HG02588 (cell line): Measurements from ENCODE around the gene RAB4A.
"Not testable (repeated sequence)": the region's sequence is repeated elsewhere in the genome, so short reads cannot be mapped to it uniquely, and the experiment has no call there.

Source experiments
- ATAC-seq: cut with Tn5 transposase; IDR thresholded peaks from one replicate; pipeline ENCODE4 v1.9.1; 2021; ENCODE audit warnings: mild to moderate bottlenecking, moderate library complexity; ENCODE audit not compliant: unreplicated experiment

RAB4A gene

DNA sequence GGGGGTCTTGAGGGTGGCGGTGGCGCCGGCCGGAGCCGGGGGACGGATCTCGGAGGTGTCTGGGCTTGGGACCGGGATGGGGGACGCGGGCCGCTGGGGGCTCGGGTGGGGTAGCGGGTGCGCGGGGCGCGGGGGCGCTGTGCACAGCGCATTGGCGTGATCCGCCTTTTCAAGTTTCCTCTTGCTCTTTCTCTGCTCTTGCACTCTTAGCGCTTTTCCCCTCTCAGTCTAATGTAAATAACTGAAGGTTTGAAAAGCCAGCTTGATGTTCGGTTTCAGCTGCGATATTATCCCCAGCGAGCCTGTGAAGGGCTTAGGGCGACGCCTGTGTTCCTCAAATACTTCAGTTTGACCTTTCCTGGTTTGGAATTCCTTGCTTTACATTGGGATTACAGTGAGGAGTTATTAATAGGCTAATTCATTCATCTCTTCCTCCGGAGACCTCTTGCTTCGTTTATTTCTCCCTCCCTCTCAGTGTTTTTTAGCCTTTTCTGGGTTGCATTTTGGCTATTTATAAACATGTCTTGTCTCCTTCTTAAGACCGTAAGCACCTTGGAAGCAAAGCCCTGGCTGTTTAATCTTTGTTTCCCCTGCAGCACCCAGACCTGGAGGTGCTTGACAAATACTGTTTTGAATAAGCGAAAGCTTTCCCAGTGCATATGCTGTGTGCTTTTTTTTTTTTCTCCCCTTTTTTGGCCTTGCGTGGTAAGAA lies 693 bp downstream of the RAB4A start:
- peak; percentile 51 for ATAC-seq

DNA sequence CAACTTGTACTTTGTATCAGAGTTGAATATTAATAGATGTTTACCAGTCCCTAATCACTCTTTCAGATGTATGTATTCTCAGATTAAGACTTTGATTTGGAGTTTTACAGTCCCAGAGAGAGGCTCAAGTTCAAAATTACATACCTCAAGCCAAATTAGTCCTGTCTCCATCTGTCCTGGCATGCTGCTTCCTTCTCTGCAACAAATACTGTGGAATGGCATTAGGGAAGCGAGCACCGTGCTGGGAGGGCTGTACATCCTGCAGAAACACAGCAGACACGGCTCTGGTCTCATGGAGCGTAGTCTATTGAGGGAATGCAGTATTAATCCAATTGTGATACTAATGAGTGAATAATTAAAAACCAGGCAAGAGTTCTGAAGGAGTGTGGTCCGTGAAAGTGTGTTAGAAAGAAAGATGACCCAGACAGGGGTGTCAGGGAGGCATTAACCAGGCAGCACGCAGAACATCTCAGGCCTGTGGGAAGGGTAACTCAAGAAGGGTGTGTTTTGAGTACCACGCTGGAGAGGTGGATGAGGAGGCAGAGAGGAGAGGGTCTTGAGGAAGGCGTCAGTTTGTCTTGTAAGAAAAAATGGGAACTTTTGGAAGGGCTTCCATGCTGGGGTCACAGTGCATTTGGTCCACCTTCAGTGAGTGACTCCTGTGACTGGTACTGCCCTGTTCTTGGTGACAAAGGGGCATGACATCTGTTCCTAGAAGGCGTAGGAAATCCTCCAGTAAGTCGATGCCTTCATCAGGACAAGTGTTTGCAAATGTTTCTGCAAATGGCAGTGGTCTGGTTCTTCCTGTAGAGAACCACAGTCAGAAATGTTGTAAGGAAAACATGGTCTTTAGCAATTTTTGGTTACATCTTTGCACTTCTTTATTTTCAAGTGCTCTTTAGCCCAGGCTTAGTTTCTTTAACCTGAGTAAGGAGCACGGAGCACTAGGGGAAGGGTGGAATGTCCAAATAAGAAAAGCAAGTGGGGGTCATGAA lies 1.6 kb downstream of the RAB4A start:
- ATAC-seq = no peak

DNA sequence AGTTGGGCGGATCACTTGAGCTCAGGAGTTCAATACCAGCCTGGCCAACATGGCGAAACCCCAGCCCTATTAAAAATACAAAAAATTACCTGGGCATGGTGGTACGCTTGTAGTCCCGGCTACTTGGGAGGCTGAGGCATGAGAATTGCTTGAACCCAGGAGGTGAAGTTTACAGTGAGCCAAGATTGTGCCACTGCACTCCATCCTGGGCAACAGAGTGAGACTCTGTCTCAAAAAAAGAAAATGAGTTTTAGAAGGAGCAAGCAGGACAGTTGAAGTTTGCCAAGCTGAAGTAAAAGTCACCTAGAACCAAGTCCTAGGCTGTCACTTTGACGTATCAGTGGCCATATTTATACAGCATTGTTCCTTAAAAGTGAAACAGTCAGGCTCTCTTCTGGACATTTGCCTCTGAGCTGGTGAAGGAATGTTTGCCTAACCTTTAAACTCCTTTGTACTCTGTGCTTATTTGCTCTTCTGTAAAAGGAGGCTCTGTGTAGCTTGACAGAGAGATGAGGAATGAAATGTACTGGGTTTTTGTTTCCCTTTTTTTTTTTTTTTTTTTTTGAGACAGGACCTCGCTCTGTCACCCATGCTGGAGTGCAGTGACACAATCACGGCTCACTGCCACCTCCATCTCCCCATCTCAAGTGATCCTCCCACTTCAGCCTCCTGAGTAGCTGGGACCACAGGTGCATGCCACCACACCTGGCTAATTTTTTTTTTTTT lies 2.8 kb downstream of the RAB4A start:
- no peak for ATAC-seq

DNA sequence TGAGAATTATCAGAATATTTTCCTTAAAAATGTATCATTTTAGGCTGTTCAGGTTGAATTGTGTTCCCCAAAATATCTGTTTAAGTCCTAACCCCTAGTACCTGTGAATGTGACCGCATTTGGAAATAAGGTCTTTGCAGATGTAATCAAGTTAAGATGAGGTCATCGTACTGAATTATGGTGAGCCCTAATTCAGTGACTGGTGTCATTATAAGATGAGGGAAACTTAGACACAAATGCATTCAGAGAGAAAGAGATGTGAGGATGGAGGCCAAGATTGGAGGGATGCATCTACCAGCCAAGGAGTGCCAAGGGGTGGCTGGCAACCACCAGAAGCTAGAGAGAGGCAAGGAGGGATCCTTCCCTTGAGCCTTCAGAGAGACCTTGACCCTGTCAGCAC lies 4.1 kb downstream of the RAB4A start:
- ATAC-seq = no peak

DNA sequence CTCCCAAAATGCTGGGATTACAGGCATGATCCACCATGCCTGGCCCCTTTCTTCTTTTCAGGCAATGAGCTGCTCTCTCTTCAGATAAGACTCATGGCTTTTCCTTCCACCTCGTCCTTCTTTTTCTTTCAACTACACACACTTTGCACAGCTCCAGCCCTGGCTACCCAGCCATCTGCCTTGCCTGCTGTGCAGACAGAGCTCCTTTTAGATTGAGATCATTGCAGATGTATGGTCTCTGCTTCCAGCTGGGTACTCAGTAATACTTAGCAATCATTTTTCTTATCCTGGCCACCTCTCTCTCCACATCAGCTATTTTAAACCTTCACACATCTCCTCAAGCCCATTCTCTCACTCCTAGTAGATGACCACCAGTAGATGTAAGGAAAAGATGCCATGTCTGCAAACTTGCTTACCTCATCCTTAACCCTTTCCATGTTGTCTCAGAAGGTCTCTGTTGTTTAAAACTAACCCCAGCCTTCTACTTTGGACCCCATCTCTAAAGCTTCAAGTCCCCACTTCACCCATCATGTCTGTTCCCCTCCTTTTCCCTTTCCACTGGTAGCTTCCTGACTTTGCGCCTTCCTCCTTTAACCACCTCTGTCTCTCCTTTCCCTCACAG lies 7.3 kb downstream of the RAB4A start:
- no peak for ATAC-seq

DNA sequence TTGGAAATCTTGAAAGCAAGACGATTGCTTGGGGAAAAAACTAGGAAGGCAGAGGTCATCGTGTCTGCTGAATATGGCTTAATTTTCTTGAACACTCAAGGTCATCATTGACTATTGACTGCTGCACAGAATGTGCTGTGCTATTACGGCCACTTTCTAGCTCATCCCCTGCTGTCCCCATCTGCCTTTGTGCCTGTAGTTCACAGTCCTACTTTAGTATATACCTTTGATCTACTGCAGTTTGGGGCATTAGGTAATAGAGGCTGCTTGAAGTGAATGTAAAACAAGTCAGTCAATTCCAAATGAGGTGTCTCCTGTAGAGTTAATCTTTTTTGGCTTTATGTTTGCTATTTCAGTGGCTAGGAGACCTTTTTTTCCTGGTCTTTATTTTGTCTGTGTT lies 8.3 kb downstream of the RAB4A start:
- ATAC-seq = no peak

DNA sequence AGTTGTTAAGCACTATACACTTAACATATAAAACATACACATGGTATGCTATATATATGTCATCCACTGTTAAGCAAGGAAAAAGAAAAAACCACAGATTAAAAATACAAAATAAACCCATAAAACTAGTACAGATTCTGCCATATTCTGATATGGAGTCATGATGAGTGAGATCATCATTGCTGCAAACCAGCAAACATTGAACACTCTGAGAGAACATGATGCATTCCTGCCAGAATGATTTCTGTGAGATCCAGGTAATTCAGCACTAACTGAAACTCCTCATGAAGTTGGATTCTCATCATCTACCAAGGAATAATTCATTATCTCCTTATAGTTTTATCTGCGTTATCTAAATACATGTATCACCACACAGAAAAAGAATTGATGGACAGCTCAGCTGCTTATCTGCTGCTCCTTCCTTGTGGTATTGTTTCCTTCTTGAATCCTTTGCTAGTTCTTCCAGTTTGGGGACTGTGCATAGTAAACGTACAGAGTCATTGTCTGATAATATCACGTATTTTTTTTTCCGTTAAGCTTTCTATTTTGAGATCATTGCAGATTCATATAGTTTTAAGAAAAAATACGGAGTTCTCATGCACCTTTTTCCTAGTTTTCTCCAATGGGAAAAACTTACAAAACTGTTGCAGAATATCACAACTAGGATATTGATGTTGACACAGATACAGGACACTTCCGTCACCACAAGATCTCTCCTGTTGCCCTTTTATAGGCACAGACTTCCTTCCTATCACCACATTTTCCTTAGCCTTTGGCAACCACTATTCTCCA lies 9.3 kb downstream of the RAB4A start:
- no peak for ATAC-seq

DNA sequence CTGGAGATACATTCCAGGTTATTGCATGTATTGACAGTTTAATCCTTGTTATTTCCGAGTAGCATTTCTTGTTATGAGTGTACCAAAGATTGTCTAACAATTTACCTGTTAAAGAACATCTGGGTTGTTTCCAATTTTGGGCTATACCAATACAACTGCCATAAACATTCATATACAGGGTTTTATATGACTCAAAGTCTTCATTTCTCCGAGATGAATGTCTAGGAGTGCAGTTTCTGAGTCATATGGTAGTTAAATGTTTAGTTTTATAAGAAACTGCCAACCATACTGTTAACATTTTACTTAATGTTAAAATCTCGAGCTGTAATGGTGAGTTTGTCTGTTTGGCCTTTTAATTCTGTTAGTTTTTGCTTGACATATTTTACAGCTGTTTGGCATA lies 10.0 kb downstream of the RAB4A start:
- ATAC-seq = no peak

DNA sequence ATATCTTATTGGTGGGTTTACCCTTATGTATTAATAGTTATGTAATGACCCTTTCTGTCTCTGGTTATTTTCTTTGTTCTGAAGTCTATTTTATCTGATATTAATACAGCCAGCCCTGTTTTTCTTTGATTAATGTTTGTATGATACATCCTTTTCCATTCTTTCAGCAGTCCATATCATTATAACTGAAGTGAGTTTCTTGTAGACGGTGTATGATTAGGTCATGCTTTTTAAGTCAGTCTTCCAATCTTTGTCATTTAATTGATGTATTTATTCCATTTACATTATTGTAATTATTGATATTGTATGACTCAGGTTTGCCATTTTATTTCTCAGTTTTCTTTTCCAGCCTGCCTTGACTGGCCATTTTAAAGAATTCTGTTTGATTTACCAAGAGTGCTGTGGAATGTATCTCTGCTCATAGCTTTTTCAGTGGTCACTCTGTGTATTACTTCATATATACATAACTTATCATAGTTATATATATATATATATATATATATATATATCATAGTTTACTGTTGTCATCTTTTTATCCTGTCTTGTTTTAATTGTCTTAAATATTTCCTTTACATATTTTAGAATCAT lies 10.5 kb downstream of the RAB4A start:
- ATAC-seq = no peak

DNA sequence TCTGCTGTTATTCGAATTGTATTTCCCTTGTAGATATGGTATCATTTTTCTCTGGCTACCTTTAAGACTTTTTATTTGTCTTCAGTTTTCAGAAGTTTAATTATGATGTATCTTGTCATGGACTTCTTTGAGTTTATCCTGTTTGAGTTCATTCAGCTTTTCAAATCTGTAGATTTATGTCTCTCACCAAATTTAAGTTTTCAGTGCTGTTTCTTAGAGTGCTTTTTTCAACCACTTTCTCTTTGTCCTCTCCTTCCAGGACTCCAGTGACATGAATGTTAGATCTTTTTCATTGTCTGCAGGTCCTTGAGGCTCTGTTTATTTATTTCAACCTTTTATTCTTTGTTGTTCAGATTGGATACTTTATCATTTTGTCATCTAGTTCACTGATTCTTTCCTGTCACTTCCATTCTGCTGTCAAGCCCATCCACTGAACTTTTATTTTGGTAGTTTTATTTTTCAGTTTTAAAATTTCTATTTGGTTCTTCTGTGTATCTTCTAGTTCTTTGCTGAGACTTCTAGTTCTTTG lies 11.4 kb downstream of the RAB4A start:
- ATAC-seq = no peak

DNA sequence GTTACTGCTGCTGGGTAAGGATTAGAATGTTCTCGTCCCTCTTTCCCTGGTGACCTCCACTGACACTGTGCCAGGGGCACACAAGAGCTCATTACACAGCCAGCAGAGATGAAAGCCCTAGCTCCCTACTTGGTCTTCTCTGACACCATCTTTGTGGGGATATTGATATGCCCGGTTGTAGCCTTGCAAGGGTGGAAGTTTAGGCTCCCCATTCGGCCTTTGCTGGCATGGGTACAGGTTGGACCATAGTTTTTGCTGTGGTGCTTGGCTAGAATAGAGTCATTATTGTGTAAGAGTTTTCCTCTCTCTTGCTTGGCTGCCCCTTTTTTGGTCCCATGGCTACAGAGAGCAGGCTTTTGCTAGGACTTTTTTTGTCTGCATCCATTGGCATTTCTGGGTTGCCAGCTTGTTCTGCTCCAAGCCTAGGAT lies 12.3 kb downstream of the RAB4A start:
- ATAC-seq = no peak

DNA sequence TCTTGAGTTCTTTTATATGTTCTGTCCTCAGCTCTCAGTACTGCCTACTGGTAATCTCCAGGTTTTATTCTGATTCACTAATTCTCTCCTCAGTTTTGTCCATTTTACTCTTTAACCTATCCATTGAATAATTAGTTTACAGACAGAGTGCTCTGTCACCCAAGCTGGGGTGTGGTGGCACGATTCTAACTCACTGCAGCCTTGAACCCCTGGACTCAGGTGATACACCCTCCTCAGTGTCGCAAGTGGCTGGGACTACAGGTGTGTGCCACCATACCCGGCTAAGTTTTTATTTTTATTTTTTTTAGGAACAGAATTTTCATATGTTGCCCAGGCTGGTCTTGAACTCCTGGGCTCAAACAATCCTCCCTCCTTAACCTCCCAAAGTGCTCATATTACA lies 14.0 kb downstream of the RAB4A start:
- ATAC-seq = no peak

DNA sequence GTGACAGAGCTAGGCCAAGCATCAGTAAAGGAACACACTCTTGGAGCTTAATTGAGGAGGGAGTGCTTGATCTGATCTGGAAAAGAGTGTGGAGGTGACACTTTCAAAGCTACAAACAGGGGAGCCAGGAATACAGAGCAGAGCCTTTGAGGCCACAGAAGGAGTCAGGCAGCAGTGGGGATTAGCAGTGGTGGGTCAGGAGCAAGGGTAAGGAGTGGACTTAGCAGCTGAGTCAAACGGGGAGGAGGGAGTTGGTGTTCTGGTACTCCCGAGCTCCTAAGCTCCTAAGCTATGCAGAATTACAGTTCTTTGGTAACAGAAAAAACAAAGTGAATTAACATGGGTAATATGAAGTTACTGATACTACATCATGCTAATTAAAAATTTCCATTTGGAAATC lies 14.5 kb downstream of the RAB4A start:
- ATAC-seq = no peak

DNA sequence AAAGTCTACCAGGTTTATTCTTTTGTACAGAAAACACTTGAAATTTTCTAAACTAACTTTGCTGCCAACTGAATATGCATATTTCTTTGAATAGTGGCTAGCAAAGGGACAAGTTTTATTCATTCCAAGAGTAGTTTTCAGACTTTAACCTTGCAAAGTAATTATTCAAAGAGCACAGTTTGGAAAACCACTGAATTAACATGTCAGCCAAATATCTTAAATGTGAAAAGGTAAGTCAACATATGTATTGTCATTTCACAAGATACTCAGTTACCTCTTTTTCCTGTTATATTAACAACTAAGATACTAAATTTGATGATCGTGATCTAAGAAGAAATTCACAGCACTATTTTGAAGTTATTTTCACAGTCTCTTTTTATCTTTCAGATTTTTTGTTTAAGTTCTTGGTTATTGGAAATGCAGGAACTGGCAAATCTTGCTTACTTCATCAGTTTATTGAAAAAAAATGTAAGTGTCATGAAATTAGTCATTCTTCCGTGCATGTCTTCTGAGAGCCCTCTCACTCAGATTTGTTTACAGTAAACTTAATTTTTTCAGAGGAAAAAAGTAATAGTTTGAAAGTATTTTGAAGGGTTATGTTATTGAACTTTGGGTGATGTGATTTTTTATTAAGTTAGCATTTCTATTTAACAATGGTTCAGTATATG lies 15.3 kb downstream of the RAB4A start:
- no peak for ATAC-seq

DNA sequence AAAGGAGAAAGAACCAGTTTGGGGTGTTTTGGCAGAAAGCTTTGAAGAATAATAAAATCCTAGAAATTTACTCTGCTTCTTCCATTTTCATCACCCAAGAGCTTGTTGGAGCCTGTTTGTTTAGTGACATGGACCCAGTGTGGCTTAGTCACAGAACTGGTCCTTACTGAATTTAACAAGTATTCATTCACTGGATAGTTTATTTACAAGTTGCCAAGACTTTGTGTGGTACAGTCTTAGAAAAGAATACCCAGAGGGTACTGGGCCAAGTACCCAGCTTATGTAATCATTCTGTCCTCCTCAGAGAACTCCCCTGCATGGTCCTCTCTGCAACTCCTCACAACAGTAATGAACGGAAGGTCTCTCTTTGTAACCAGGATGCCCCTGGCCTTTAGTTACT lies 16.4 kb downstream of the RAB4A start:
- ATAC-seq = no peak

DNA sequence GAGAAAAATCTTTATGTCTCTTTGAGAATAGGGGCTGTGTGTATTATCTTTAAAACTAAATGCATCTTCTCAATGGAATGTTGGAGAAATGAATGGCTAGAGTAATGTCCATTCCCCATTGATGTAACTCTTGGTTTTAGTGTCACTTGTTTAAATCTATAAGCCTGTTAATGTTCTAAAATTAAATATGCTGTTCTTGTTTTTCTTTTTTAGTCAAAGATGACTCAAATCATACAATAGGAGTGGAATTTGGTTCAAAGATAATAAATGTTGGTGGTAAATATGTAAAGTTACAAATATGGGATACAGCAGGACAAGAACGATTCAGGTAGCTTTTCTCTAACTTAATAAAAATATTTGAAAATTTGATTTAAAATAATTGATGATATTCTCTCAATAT lies 17.6 kb downstream of the RAB4A start:
- ATAC-seq = no peak

DNA sequence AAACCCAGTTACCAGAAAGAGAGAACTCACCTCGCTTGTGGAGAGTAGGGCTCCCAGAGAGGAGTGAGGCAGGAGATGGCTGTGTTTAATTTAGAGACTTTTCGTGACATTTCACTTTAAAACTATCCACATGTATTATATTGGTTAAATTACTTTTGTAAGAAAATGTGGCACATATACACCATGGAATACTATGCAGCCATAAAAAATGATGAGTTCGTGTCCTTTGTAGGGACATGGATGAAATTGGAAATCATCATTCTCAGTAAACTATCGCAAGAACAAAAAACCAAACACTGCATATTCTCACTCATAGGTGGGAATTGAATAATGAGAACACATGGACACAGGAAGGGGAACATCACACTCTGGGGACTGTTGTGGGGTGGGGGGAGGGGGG lies 20.8 kb downstream of the RAB4A start:
- not testable (repeated sequence) for ATAC-seq

DNA sequence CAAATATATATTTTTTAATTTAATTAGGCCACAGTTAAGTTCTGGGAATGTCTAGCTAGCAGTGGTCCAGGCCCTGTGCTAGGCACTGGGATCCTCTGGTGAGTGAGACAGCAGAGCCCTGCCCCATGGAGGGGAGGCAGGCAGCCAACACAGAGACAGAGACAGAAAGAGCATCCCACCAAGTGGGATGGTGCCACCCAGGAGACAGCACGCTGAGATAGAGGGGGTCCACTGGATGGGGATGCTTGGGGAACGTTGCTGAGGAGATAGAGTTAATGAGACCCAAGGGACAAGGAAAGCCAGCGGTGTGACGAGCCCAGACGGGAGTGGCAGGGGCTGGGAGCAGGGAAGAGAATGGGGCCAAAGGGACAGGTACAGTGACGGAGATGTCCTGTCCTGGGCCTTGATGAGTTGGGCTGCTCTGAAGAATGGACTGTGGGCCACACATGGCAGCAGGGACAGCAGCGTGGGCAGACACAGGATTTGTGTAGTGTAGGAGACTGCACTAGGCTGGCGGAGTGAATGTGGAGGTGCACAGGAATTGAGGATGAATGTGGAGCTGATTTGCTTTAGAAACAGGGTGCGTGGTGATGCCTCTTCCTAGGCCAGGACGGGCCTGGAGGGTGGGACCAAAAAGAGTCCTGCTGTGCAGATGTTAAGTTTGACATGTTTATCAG lies 22.8 kb downstream of the RAB4A start:
- ATAC-seq = no peak
